Activated CD4-positive, alpha-beta T cell treated with anti-CD3 and anti-CD28 coated beads, Interleukin-2, Interleukin-4, amounts not matched to agents 100 ng/mL and 50 ng/mL, durations not matched to agents 16 hours and 8 hours (primary cell): ENCODE measurements around the gene NACA.
"Not testable (repeated sequence)": the region's sequence is repeated elsewhere in the genome, so short reads cannot be mapped to it uniquely, and the experiment has no call there.

Experiments used
- DNase-seq: peaks from one replicate; pipeline ENCODE4 v3.0.0-alpha.2; 2020; ENCODE audit warnings: low spot score

NACA gene

DNA sequence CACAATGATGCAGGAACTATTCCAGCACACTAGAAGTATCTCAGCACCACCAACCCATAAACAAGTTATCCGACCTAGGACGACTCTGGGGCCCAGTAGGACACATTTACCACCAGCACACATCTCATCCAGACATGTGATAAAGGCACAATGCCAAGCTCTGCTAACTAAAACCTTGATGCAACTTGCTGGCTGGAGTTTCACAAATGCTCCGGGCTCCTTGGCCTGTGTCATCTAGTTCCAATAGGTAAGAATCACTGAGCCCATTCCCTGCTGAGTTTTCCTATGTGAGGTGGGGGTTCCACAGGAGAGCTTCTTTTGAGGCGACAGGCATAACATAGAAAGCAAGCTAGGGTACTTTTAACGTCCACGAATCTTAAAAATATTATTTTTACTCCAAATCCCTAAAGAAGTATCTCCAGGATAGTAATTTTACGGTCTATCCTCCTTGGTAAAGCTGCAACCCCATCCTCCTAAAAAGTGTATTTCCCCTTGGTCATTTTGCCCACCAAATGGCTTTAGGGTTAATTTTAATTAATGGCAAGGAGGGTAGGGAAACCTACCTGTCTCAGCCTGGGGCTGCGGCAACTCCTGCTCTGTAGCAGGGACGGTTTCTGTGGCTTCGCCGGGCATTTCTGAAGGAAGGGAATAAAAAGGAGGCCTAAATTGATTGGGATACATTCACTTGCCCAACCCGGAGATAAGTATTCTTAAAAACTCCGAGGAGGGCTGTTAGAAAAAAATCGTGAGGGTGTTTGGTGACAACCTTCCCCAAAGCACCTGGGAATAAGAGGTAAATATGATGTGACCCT lies 1.0 kb downstream of the NACA start:
- peak; percentile 22 for DNase-seq

GRCh38 chr12:56723352-56723751 lies 1.7 kb downstream of the NACA start:
- DNase-seq, result no peak

DNA sequence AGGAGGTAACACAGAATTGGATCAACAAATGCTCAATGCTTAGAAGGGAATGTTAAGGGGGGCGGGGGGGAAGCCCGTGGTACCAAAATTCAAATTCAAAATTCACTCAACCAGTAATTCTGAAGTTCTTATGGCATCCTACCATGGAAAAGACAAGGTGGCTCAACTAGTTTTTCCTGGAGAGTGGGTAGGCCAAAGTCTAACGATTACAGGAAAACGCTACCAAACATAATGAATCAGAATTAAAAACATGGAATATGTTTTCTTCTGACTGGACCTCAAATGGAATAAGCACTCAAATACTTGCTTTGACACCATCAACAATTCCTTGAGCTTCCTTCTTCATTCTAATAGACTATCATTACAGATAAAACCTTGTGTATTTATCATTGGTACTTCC lies 2.3 kb downstream of the NACA start:
- DNase-seq, result no peak

DNA sequence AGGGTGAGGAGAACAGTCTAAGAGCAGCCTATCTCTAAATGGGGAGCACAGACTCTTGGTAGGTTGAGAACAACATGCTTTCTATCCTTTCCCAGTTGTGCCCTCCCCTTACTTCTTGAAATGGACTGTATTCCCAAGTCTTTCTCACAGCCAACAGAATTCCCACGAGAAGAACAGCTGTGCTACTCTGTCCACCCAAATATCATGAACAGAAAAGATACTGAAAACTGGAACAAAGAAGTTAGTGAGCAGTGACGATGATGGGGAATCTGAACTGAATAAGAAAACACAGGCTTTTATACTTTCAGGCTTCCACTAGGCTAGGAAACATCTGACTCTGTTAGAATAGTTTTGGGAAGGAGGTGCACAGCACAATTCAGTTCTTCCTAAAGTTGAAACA lies 3.4 kb downstream of the NACA start:
- no peak for DNase-seq

DNA sequence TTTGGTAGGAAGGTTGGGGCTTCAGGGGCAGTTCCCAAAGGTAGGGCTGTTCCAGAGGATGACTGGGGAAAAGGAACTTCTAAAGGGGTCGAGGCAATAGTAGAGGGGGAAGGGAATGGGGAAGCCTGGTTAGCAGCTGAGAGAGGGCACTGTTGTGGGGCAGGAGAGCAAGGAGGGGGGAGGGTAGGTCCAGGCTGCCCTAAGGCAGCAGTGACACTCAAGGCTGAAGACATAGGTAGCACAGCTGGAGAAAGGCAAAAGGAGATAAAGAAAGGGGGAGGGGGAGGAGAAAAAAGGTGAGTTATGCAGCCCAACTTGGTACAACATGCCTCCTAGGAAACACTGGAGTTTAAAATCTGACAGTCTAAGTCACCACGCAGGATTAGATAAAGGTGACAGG lies 3.9 kb downstream of the NACA start:
- DNase-seq, result no peak

GRCh38 chr12:56720731-56721151 lies 4.4 kb downstream of the NACA start:
- no peak for DNase-seq

- DNase-seq, result no peak
These were observed 6.0 kb downstream of the NACA start for GRCh38 chr12:56719056-56719455.

GRCh38 chr12:56718636-56719035 lies 6.5 kb downstream of the NACA start:
- no peak for DNase-seq

GRCh38 chr12:56718149-56718548 lies 7.0 kb downstream of the NACA start:
- DNase-seq, result no peak

DNA sequence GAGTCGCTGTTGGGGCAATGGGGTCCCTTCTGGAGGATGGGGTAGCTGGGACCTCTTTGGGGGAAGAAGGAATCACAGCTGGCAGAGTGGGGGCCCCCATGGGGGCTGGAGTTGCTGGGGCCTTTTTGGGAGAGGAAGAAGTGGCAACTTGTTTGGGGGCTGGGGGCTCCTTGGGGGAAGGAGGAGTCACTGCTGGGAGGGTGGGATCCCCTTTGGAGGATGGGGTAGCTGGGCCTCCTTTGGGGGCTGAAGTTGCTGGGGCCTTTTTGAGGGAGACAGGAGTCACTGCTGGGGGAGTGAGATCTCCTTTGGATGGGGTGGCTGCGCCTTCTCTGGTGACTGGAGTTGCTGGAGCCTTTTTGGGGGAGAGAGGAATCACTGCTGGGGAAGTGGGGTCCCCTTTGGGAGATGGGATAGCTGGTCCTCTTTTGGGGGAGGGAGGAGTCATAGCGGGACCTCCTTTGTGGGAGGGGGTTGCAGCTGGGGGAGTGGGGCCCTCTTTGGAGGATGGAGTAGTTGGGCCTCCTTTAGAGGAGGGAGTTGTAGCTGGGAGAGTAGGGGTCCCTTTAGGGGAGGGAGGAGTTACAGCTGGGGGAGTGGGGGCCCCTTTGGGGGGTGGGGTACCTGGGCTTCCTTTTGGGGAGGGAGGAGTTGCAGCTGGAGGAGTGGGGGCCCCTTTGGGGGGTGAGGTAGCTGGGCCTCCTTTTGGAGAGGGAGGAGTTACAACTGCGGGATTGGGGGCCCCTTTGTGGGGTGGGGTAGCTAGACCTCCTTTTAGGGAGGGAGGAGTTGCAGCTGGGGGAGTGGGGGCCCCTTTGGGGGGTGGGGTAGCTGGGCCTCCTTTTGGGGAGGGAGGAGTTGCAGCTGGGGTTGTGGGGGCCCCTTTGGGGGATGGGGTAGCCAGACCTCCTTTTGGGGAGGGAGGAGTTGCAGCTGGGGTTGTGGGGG lies 7.9 kb downstream of the NACA start:
- no peak for DNase-seq

DNA sequence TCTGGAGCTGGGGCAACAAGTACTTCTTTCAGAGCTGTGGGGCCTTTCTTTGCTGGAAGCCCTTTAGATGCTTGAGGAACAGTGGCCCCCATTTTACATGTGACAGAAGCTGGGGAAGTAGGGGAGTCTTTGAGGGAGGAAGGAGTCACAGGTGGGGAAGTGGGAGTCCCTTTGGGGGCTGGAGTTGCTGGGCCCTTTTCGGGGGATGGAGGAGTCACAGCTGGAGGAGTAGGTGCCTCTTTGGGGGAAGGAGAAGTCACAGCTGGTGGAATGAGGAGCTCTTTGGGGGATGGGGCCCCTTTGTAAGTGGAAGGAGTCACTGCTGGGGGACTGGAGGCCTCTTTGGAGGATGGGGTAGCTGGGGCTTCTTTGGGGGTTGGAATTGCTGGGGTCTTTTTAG lies 8.6 kb downstream of the NACA start:
- DNase-seq, result no peak

- DNase-seq, result no peak
These were observed 9.3 kb downstream of the NACA start for GRCh38 chr12:56715798-56716197.

- no peak for DNase-seq
These were observed 10.6 kb downstream of the NACA start for GRCh38 chr12:56714431-56714929.

DNA sequence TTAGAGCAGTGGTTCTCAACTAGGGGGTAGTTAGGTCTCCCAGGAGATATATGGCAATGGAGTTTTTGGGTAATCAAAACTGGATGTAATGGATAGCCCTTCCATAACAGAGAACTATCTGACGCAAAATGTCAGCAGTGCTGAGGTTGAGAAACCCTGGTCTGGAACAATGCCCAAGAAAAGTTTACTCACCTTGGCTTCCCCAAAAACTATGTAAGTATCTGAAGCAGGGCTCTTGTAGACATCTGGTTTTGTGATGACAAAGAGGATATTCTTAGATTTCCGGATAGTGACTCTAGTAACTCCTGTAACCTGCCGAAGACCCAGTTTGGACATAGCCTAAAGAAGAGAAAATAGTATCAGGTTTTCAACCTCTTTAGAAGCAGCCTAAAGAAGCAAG lies 11.8 kb downstream of the NACA start:
- no peak for DNase-seq

GRCh38 chr12:56709759-56710376 lies 15.2 kb downstream of the NACA start:
- no peak for DNase-seq

DNA sequence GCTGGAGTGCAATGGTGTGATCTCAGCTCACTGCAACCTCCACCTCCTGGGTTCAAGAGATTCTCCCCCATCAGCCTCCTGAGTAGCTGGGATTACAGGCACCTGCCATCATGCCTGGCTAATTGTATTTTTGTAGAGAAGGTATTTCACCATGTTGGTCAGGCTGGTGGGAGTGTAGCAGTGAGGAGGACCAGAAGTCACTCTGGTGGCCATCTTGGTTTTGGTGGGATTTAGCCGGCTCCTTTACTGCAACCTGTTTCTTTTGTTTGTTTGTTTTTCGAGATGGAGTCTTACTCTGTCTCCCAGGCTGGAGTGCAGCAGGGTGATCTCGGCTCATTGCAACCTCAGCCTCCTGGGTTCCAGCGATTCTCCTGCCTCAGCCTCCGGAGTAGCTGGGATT lies 20.6 kb downstream of the NACA start:
- DNase-seq, result not testable (repeated sequence)

DNA sequence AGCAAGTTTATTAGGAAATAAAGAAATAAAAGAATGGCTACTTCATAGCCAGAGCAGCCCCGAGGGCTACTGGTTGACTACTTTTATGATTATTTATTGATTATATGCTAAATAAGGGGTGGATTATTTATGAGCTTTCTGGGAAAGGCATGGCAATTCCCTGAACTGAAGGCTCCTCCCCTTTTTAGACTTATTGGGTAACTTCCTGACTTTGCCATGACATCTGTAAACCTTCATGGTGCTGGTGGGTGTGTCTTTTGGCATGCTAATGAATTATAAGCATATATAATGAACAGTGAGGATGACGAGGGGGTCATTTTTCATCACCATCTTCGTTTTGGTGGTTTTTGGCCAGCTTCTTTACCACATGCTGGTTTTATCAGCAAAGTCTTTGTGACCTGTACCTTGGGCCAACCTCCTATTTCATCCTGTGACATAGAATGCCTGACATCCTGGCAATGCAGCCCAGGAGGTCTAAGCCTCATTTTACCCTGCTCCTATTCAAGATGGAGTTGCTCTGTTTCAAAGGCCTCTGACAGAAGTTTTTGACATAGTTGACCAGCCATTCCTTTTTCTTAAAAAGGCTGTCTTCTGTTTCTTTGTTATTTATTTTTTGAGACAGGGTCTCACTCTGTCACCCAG lies 26.0 kb downstream of the NACA start:
- DNase-seq, result no peak

DNA sequence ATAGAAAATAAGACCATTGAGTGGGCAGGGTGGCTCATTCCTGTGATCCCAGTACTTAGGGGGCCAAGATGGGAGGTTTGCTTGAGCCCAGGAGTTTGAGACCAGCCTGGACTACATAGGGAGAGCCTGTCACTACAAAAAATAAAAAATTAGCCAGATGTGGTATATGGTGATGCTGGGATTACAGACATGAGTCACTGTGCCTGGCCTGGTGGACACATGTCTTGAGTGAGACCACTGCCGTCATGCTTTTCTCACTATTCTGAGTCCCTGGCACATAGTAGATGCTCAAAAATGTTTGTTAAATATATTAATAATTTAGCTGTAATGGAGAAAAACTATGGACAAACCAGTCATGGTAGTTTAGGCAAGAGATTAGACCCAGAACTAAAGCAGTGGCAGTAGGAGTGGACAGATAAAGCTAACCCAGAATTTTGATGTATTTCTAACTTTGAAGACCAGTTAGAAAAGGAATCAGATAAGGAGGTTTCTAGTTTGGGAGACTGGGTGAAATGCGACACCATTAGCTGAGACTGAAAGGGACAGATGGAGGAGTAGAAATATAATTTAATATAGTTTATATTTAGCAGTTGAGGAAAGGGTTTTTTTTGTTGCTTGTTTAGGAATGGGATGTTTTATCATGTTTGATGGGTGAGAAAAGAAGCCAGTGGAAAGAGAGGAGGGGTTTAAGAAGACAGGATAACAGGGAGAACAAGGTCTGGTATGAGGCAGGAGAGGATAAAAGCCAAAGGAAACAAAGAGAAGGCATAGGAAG lies 29.6 kb downstream of the NACA start:
- no peak for DNase-seq

GRCh38 chr12:56694161-56694560 lies 30.9 kb downstream of the NACA start:
- DNase-seq, result no peak

DNA sequence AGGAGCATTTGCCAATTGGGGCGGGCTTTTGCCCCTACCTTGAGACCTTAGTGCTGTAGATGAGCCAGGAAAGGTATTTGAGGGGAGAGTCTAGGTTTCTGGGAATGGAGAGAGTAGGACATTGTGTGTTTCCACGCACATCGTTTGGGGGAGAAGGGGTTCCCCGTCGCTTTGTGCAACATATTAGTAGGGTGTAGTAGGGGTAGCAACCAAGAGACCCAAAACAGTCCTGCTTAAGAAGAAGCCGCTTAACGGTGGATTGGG lies 36.3 kb downstream of the NACA start:
- no peak for DNase-seq

DNA sequence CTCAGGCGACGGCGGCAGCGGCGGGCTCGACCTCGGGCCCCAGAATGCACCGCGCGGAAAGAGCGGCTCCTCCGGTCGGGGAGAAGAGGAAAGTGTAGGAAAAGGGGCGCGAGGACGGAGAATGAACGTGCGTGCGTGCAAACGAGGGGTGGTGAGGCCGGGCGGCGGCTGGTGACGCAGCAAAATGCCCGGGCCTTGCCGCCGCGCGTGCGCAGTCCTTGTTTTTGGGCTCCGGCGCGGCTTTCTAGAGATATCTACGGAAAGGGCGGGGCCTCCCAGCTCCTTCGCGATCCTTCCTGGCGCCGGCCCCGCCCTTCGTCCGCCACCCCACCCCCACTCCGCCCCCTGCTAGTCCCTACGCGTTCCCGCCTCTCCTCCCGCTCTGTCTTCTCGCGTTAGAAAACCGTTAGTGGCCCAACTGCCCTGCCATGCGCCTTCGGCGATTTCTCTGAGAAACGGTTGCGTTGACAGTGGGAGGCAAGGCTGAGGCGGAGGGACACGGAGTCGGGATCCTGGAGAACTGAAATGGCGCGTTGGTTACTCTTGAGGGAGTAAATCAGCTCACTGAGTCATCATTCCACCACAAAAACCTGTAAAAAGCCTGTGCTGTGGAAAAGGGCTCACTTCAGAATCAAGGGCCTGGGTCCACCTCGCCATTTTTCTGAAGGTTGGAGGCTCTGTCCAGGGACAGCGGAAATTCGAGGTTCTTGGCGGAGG lies 36.8 kb downstream of the NACA start, which contains the start of gene PTGES3:
Gene PTGES3 (minus strand): TSS at position 156 of the 717 bp plus-strand sequence. CDS start 285 bp downstream, outside the sequence.
- peak; percentile 99 for DNase-seq
